ENCODE measurements around the gene CDC42.

DNA sequence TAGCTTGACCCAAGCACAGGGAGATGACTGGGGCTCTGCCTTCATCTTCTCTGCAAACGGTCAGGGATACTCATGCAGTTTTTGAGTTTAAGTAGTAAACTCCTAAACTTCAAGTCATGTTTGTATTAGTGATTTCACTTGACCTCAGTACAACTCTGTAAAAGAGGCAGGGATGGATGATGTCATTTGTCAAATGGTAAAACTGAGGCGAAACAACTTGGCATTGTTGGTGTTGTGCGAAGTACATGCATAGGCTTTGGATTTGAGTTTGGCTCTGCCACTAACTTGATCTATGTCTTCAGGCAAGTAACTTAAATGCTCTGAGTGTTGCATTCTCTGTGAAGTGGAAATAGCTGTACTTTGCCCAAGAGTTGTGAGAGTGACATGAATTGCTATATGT, 47.7 kb downstream of the CDC42 start:
- TF ChIP-seq GATA2 (IDR thresholded peaks at IDR 0.05; ENCODE audit: low read depth, low read length) (no peak), GATA3 (IDR thresholded peaks at IDR 0.05; ENCODE audit: low read depth, low read length) (no peak)

Measured in SH-SY5Y (cell line).